ENCODE results near the gene TRIM31.

DNA sequence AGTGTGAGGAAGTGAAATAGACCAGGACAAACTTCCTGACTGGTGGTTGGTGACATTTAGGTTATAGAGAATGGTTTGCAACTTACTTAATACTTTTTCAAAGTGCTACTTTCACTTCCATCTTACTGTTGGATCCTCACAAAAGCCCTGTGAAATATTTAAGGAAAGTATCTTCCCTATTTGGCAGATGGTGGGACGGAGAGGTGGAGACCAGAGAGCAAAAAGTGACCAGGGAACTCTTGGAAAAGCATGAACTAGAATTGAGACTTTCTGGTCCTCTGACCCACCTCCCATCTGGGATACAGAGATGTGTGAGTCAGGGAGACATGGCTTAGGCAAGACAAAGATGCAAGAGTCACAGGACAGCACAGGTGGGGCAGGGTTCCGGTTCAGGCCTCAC is 45.1 kb upstream of the TRIM31 start:
- TF ChIP-seq CTCF (IDR thresholded peaks at IDR 0.05; ENCODE audit: low read depth, low read length, poor library complexity, severe bottlenecking) (no peak), EZH2phosphoT487 (IDR thresholded peaks at IDR 0.05; ENCODE audit: borderline replicate concordance, low read length) (no peak)

Measured in DOHH2 (cell line).